Measurements from ENCODE around the gene NOX3.

Gene NOX3

DNA sequence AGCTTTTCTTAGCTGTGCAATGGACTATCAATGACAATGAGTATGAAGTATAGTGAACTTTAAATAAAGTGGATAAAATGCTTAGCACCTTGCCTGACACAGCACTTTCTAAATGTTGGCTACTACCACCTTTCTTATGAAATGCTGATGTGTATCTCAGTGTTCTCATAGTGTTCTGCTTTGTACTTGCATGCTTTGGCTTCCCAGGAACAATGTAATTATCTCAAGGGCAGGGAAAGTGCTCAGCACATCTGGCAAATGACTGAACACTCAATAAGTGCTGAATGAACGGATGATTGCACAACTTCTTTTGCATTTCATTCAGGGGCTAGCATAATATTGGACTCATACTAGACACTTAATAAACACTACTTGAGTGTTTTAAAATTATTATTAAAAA is 28.2 kb upstream of the NOX3 start:
- H3K9me3 ChIP-seq (ENCODE audit: insufficient read depth, low read depth, low read length), result no peaks in the 10 kb centered on the region
- H3K4me2 ChIP-seq (ENCODE audit: low read depth, low read length, poor library complexity, severe bottlenecking), result no peak overlapping the region
- no peaks in the 10 kb centered on the region for H3K36me3 ChIP-seq (ENCODE audit: insufficient read depth, low read length)
- no peak for TF ChIP-seq EZH2phosphoT487 (IDR thresholded peaks at IDR 0.05; ENCODE audit: borderline replicate concordance)
- TF ChIP-seq, protein P1, sequence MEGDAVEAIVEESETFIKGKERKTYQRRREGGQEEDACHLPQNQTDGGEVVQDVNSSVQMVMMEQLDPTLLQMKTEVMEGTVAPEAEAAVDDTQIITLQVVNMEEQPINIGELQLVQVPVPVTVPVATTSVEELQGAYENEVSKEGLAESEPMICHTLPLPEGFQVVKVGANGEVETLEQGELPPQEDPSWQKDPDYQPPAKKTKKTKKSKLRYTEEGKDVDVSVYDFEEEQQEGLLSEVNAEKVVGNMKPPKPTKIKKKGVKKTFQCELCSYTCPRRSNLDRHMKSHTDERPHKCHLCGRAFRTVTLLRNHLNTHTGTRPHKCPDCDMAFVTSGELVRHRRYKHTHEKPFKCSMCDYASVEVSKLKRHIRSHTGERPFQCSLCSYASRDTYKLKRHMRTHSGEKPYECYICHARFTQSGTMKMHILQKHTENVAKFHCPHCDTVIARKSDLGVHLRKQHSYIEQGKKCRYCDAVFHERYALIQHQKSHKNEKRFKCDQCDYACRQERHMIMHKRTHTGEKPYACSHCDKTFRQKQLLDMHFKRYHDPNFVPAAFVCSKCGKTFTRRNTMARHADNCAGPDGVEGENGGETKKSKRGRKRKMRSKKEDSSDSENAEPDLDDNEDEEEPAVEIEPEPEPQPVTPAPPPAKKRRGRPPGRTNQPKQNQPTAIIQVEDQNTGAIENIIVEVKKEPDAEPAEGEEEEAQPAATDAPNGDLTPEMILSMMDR (conservative IDR thresholded peaks at IDR 0.05; ENCODE audit: low read length), result no peak
- no peaks in the 10 kb centered on the region for H3K27me3 ChIP-seq (ENCODE audit: insufficient read depth, low read length, poor library complexity, severe bottlenecking)
- H3K9ac ChIP-seq (ENCODE audit: low read depth, low read length, poor library complexity, severe bottlenecking), result no peak overlapping the region
- no peak overlapping the region for H2AFZ ChIP-seq (ENCODE audit: low read length)
- no peaks in the 10 kb centered on the region for H4K20me1 ChIP-seq (ENCODE audit: insufficient read depth, low read length, poor library complexity, severe bottlenecking)
- no peaks in the 10 kb centered on the region for H3K79me2 ChIP-seq (ENCODE audit: insufficient read depth, low read length)
- no peak overlapping the region for H3K4me3 ChIP-seq (ENCODE audit: low read length, poor library complexity, severe bottlenecking)
- no peaks in the 10 kb centered on the region for H3K9me2 ChIP-seq (replicated peaks; ENCODE audit: low read depth, low read length)
- no peaks in the 10 kb centered on the region for H3F3A ChIP-seq (ENCODE audit: low read depth)
- H3K4me1 ChIP-seq (ENCODE audit: insufficient read depth, low read length, poor library complexity, severe bottlenecking), result no peaks in the 10 kb centered on the region

DNA sequence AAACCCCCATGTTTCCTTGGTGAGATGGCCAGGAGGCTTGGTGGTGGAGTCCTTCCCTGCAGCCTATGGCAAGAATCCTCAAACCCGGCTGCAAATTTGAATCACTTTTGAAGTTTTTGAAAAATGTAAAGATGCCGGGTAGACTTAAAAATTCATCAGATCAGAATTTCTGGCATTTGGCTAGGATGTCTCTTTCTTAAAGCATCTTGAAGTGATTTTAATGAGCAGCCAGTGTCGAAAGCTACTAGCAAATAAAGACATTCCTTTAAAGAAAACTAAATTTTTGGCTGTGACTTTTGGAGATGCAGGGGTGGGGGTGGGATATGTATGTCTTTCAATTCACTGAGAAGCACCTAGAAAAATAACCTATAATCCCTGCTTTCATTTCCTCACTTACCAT is 25.6 kb upstream of the NOX3 start:
- Histone ChIP-seq H3K4me1 (ENCODE audit: insufficient read depth, low read length, poor library complexity, severe bottlenecking) (no peaks in the 10 kb centered on the region), H3K9me2 (replicated peaks; ENCODE audit: low read depth, low read length) (no peaks in the 10 kb centered on the region), H3K4me2 (ENCODE audit: low read depth, low read length, poor library complexity, severe bottlenecking) (no peak overlapping the region), H3K9ac (ENCODE audit: low read depth, low read length, poor library complexity, severe bottlenecking) (no peak overlapping the region), H3K79me2 (ENCODE audit: insufficient read depth, low read length) (no peaks in the 10 kb centered on the region), H3K27me3 (ENCODE audit: insufficient read depth, low read length, poor library complexity, severe bottlenecking) (no peaks in the 10 kb centered on the region), H2AFZ (ENCODE audit: low read length) (no peak overlapping the region), H3K36me3 (ENCODE audit: insufficient read depth, low read length) (no peaks in the 10 kb centered on the region), H3K4me3 (ENCODE audit: low read length, poor library complexity, severe bottlenecking) (no peak overlapping the region), H3F3A (ENCODE audit: low read depth) (no peaks in the 10 kb centered on the region), H3K9me3 (ENCODE audit: insufficient read depth, low read depth, low read length) (no peaks in the 10 kb centered on the region), H4K20me1 (ENCODE audit: insufficient read depth, low read length, poor library complexity, severe bottlenecking) (no peaks in the 10 kb centered on the region)
- TF ChIP-seq EZH2phosphoT487 (IDR thresholded peaks at IDR 0.05; ENCODE audit: borderline replicate concordance), result no peak
- TF ChIP-seq, protein P1 (conservative IDR thresholded peaks at IDR 0.05; ENCODE audit: low read length), result no peak

DNA sequence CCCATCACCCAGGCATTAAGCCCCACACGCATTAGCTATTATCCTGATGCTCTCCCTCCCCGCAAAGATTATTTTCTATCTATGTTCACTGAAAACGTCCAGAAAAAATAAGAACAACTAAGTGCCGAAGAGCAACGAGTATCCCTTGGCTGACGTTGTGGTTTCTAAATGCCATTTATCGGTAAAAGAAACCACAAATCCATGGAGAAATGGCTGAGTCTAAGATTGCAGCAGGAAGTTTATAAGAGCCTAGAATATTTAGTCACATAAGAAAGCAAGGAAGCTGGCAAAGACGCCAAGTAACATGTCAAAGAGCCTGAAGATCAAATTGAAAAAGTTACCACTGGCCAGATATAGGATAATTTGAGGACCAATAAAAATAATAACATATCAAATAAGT is 18.1 kb upstream of the NOX3 start:
- Histone ChIP-seq H3K4me3 (ENCODE audit: low read length, poor library complexity, severe bottlenecking) (no peak overlapping the region), H3K4me1 (ENCODE audit: insufficient read depth, low read length, poor library complexity, severe bottlenecking) (no peaks in the 10 kb centered on the region), H2AFZ (ENCODE audit: low read length) (no peak overlapping the region), H3K9me2 (replicated peaks; ENCODE audit: low read depth, low read length) (no peaks in the 10 kb centered on the region), H3K36me3 (ENCODE audit: insufficient read depth, low read length) (no peaks in the 10 kb centered on the region), H4K20me1 (ENCODE audit: insufficient read depth, low read length, poor library complexity, severe bottlenecking) (no peaks in the 10 kb centered on the region), H3K9me3 (ENCODE audit: insufficient read depth, low read depth, low read length) (peaks cover 3% of the 10 kb centered on the region; the same call in 1 of the 2 replicates), H3K79me2 (ENCODE audit: insufficient read depth, low read length) (no peaks in the 10 kb centered on the region), H3K9ac (ENCODE audit: low read depth, low read length, poor library complexity, severe bottlenecking) (no peak overlapping the region), H3K27me3 (ENCODE audit: insufficient read depth, low read length, poor library complexity, severe bottlenecking) (no peaks in the 10 kb centered on the region), H3F3A (ENCODE audit: low read depth) (no peaks in the 10 kb centered on the region), H3K4me2 (ENCODE audit: low read depth, low read length, poor library complexity, severe bottlenecking) (no peak overlapping the region)
- TF ChIP-seq EZH2phosphoT487 (IDR thresholded peaks at IDR 0.05; ENCODE audit: borderline replicate concordance), result no peak
- TF ChIP-seq, protein P1 (conservative IDR thresholded peaks at IDR 0.05; ENCODE audit: low read length), result no peak
